Activated CD8-positive, alpha-beta memory T cell treated with anti-CD3 and anti-CD28 coated beads for 1 hour (primary cell): ENCODE results near the gene CAMTA1.

ENCODE experiments used
- DNase-seq, 2 donors: peaks; one replicate each; pipeline ENCODE4 v3.0.0-alpha.2; 2020; ENCODE audit warnings: low read depth in 1 of 2; ENCODE audit errors: extremely low read depth in 1 of 2

CAMTA1 gene

GRCh38 chr1:7263021-7263960 is 478.0 kb downstream of the CAMTA1 start:
- DNase-seq: no peak

GRCh38 chr1:7264101-7264500 is 478.8 kb downstream of the CAMTA1 start:
- DNase-seq: no peak

GRCh38 chr1:7265771-7266371 is 480.6 kb downstream of the CAMTA1 start:
- DNase-seq: no peak

- no peak for DNase-seq
Measured at GRCh38 chr1:7266561-7266960, 481.3 kb downstream of the CAMTA1 start.

- no peak for DNase-seq
Measured at GRCh38 chr1:7267493-7267892, 482.2 kb downstream of the CAMTA1 start.

- no peak for DNase-seq
Measured at GRCh38 chr1:7268983-7269382, 483.7 kb downstream of the CAMTA1 start.

- no peak for DNase-seq
Measured at GRCh38 chr1:7269525-7269924, 484.3 kb downstream of the CAMTA1 start.

GRCh38 chr1:7274256-7274655 is 489.0 kb downstream of the CAMTA1 start:
- DNase-seq: no peak

GRCh38 chr1:7278045-7278444 is 492.8 kb downstream of the CAMTA1 start:
- no peak for DNase-seq

GRCh38 chr1:7278827-7279765 is 493.8 kb downstream of the CAMTA1 start:
- no peak for DNase-seq

GRCh38 chr1:7279769-7280168 is 494.5 kb downstream of the CAMTA1 start:
- no peak for DNase-seq

- no peak for DNase-seq
Measured at GRCh38 chr1:7280347-7280960, 495.2 kb downstream of the CAMTA1 start.

- DNase-seq: no peak
Measured at GRCh38 chr1:7281821-7282220, 496.6 kb downstream of the CAMTA1 start.

- no peak for DNase-seq
Measured at GRCh38 chr1:7284839-7285435, 499.7 kb downstream of the CAMTA1 start.

GRCh38 chr1:7285856-7286454 is 500.7 kb downstream of the CAMTA1 start:
- no peak for DNase-seq

- DNase-seq: no peak
Measured at GRCh38 chr1:7287013-7287412, 501.8 kb downstream of the CAMTA1 start.

- DNase-seq: no peak
Measured at GRCh38 chr1:7288992-7289391, 503.7 kb downstream of the CAMTA1 start.

- no peak for DNase-seq
Measured at GRCh38 chr1:7289694-7290093, 504.4 kb downstream of the CAMTA1 start.

- DNase-seq: no peak
Measured at GRCh38 chr1:7290971-7291970, 506.0 kb downstream of the CAMTA1 start.
